Right lobe of liver (tissue), 4 donors: Measurements from ENCODE around the gene COX6B1.

Experiments
- CTCF ChIP-seq, 4 donors: fragments of 200-600 bp in 3 of 4; fragments of 450-650 bp in 1 of 4; IDR thresholded peaks; one replicate each; pipeline versions ENCODE4 v1.5.1 to v1.8.0; 2016 to 2022; ENCODE audit warnings: antibody characterized with exemption in 4 of 4, mild to moderate bottlenecking in 2 of 4
- POLR2A ChIP-seq: fragments of 450-650 bp; IDR thresholded peaks from one replicate; pipeline ENCODE4 v1.6.1; 2017; ENCODE audit warnings: antibody characterized with exemption, mild to moderate bottlenecking
- donor health status: DM: no; HTN: no; CAD: no.
- donor health status: DM: no; HTN: no; CAD: no.
- donor health status: DM: no; HTN: yes; CAD: no.

GRCh38 chr19:35612224-35612558 lies 35.9 kb upstream of the COX6B1 start:
- TF ChIP-seq CTCF (IDR thresholded peaks at IDR 0.05) (no peak), POLR2A (no peak)
